Measurements from ENCODE around the gene NCAPD2.

- TF ChIP-seq ZBTB7A (IDR thresholded peaks at IDR 0.05; ENCODE audit: low read depth) (no peak), YY1 (IDR thresholded peaks at IDR 0.05; ENCODE audit: low read depth) (no peak), MAX (IDR thresholded peaks at IDR 0.05) (no peak), EP300 (IDR thresholded peaks at IDR 0.05; ENCODE audit: borderline replicate concordance) (no peak), CEBPB (IDR thresholded peaks at IDR 0.05) (no peak), TEAD4 (IDR thresholded peaks at IDR 0.05) (no peak), REST (IDR thresholded peaks at IDR 0.05; ENCODE audit: low read depth) (no peak), CREB1 (IDR thresholded peaks at IDR 0.05; ENCODE audit: low read depth) (no peak), FOXM1 (IDR thresholded peaks at IDR 0.05; ENCODE audit: borderline replicate concordance, low read depth) (no peak)
These were observed 48.5 kb downstream of the NCAPD2 start for GRCh38 chr12:6542209-6543009.
